Stimulated activated CD4-positive, alpha-beta T cell treated with anti-CD3 and anti-CD28 coated beads, TNF-alpha, amount 100 ng/mL, for 4 hours (primary cell): Measurements from ENCODE around the gene CEP192.

Experiments
- DNase-seq, 3 experiments: peaks; one replicate each; pipeline ENCODE4 v3.0.0-alpha.2; 2020; ENCODE audit warnings: low read depth in 3 of 3

Gene CEP192

DNA sequence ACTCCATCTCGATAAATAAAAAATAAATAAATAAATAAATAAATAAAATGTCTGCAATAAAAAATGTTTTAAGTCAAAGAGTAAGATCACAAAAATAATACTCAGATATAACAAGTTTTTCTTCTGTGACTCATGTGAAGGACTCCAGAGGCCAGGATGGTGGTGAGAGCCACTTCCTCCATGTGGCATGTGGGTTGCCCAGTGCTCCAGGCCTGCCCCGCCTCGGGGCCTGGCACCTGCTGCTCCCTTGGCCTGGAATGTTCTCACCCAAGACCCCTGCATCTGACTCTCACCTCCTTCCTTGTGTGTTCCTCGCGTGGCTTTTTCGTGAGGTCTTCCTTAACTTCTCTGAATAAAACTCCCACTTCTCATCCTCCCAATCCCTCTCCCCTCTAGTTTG, 150.0 kb downstream of the CEP192 start:
- DNase-seq = no peak

DNA sequence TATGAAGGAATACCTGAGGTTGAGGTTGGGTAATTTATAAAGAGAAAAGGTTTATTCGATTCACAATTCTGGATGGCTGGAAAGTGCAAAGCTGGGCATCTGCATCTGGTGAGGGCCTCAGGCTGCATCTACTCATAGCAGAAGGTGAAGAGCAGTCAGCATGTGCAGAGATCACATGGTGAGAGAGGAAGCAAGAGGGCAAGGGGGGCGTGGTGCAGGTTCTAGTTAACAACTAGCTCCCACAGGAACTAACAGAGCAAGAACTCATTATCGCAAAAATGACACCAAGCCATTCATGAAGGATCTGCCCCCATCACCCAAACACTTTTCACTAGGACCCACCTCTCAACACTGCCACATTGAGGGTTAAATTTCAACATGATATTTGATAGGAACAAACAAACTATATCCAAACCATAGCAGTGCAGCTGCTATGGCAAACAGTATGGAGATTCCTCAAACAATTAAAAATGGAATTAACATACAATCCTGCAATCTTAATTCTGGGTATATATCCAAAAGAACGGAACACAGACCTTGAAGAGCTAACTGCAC, 154.6 kb downstream of the CEP192 start:
- DNase-seq = no peak

DNA sequence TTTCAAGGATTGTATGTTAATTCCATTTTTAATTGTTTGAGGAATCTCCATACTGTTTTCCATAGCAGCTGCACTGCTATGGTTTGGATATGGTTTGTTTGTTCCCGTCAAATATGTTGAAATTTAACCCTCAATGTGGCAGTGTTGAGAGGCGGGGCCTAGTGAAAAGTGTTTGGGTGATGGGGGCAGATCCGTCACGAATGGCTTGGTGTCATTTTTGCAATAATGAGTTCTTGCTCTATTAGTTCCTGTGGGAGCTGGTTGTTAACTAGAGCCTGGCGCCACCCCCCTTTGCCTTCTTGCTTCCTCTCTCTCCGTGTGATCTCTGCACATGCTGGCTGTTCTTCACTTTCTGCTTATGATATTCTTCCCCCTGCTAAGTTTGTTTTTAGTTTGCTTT, 156.0 kb downstream of the CEP192 start:
- DNase-seq = no peak

DNA sequence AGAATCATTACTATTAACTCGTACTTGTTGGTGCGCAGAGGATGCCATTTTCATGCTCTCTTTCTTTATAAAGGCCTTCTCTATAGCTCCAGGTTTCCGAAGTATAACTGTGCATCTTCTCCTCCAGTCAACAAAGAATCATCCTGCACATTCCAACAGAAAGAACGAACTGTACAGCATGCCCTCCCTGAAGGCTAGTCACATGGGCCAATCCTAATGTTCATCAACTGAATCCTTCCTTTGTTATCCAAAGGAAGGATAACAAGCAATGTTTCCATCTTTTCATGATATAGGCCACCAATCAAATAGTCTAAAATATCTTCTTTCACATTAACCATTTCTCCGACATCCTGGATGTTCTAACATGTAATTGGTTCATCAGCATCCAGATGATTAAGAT, 160.5 kb downstream of the CEP192 start:
- DNase-seq = no peak

DNA sequence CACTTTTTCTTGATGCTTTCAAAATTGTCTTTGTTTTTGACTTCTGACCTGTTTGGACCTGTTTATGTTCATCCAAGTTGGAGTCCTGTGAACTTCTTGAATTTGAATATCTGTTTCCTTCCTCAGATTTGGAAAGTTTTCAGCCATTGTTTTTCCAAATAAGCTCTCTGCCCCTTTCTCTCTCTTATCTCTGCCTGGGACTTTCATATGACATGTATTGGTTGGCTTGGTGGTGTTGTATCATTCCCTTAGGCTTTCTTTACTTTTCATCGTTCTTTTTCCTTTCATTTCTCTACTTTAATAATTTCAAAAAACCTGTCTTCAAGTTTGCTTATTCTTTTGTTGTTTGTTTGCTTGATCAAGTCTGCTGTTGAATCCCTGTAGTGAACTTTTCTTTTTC, 167.3 kb downstream of the CEP192 start:
- DNase-seq = no peak

DNA sequence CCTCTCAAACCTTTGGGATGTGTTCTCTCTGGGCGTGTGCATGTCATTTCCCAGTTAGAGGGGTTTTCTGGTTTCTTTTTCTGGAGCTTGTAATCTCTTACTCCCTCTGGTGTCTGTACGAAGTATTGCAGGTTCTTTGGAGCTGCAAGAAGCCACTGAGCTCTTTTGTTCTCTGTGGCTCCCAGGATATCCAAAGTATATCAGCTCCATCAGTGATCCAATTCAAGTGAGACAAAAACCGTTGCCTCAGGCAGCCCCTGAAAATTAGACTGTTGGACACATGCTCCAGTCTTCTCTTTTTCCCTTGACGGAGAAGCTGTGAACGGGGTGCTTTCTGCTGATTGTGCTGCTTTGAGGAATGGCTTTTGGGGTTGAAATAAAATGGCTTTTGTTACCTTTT, 168.4 kb downstream of the CEP192 start:
- DNase-seq = no peak

DNA sequence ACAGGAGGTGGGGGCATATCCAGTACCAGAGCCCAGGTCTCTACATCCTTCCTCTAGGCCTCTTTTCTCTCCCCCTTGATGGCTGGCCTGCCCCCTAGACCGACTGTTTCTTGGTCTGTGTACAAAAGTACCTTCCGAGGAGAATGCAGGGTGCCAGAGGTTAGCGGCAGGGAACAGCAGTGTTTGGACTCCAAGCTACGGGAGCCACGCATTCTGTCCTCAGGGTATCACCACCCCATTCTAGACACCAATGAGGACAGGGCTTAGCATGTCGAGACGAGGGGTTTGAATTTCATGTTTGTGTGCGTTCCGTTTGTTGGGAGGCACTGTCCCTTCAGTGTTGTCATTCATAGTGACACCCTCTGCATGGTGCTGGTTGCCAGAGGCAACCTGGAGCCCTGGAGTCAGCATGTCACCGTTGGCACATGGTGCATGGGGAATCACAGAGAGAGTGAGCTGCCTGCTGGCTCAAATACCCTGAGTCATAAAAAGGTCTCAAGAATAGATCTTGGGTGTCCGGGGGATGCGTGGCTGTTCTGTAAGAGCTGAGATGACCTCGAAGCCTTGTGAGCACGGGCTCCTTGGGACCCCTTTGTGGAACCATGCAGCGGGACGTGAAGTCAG, 170.2 kb downstream of the CEP192 start:
- no peak for DNase-seq

DNA sequence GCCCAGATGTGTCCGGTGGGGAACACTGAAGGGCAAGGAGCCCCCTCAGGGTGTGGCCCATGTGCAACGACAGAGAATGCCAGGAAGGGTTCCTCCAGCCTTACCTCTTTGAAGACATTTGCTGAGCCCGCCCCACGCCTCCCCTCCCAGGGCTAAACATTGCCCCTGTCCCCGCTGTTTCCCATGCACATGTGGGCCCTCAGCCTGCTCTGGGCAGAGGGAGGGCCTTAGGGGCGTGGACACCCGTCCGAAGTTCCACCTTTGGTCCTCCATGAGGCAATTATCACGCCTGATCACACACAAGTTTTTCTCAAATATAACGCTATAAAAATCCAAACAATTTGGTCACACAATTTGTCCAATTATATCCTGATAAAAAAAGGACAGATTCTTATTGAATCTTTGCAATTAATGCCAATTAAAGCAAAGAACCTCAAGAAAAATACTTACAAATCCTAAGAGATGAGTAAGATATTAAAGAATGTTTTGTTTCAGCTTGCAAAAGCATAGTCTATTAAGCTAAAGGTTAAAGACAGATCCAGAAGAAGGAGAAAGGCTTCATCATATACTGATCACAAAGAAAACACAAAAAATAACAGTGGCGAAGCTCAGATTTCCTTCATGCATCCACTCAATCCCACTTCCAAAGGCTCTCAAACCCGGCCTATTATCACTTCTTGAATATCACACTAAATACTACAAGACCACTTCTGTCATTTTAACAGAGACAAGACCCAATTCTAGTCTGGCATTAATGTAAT, 172.2 kb downstream of the CEP192 start:
- no peak for DNase-seq

DNA sequence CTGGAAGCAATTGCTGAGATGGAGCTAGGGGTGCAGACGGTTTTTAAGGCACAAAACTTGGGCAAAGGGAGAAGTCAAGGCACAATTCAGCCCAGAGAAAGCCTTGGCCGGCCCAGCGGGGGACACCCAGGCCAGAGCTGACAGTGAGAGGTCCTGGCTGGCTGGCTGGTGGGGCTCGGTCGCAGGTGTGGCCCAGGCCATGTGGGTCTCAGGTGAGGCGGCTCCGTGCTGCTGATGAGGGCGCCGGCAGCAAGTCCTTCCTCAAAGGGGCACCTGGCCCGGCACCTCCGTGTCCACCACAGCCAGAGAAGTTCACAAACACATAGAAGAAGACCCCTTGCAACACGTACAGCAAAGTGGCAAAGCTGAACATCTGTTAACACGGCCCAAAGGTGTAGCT, 173.2 kb downstream of the CEP192 start:
- DNase-seq = no peak

DNA sequence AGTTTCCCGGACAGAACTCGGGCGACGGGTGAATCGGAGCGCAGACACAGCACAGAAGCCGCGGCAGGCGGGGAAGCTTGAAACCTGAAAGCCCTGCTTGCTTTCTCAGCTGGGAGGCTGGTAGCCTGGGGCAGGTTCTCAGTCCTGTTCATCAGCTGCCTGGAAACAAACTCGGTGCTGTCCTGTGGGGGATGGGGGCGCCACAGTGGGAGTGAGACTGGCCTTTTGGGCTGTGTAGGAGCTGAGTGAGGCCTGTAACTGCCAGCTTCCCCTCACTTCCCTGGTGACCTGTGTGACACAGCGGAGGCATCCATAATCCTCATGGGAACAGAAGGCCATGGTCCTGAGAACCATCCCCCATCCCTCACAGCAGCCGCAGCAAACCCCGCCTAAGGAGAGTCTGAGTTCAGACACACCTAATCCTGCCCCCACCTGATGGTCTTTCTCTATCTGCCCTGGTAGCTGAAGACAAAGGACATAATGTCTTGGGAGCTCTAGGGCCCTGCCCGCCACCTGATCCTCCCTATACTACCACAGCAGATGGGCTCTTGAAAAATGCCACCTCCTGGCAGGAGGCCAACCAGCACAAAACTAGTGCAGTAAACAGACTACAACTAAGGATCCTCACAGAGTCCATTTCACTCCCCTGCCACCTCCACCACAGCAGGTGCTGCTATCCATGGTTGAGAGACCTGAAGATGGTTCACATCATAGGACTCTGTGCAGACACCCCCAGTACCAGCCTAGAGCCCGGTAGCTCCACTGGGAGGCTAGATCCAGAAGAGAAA, 174.7 kb downstream of the CEP192 start:
- DNase-seq = no peak

DNA sequence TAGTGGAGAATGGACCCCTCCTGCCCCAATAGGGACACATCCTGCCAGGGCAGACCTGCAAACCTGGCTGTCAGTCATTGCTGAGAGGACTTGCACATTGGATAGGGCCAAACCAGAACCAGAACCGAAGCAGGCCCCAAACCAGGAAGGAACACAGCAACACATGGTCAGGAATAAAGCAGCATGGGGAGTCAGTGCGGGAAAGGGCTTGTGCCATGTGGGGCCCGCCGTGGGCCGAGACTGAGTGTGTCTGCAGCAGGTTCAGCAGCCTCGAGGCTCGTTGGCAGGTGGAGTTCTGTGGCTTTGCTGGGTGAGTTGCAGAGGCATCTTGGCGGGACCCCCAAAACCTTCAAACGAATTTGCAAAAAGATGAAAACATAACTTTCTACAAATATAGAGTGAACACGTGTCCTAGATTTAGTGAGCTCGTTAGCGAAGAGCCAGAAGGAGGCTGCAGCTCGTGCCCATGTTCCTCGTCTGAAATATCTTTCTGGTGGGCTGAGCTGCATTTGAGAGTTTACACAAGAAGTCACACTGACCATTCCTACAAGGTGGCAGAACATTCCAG, 182.5 kb downstream of the CEP192 start:
- no peak for DNase-seq
